H9 (cell line): Measurements from ENCODE around the gene SH3RF3. TPM values are rescaled to one million over a fixed set of nuclear protein-coding genes. Genes with fewer than 3 reads are reported as not detected.

Source experiments
- DNase-seq: peaks from one replicate; pipeline ENCODE4 v3.0.0-alpha.2; 2017
- H2AFZ ChIP-seq: one replicate; pipeline ENCODE4 v1.6.1; 2013; ENCODE audit warnings: mild to moderate bottlenecking, low read length, control low read depth, moderate library complexity
- H2AK5ac ChIP-seq: 2 replicates; pipeline ENCODE4 v1.6.1; 2013; ENCODE audit warnings: low read length, control low read depth, mixed read lengths; ENCODE audit not compliant: insufficient read length
- H2BK120ac ChIP-seq: one replicate; pipeline ENCODE4 v1.6.1; 2013; ENCODE audit warnings: low read depth, mild to moderate bottlenecking, low read length, control low read depth, inconsistent platforms; ENCODE audit not compliant: poor library complexity, severe bottlenecking
- H2BK12ac ChIP-seq: 2 replicates; pipeline ENCODE4 v1.6.1; 2013; ENCODE audit warnings: low read length, control low read depth, mixed read lengths, low read depth; ENCODE audit not compliant: insufficient read length
- H2BK15ac ChIP-seq: 2 replicates; pipeline ENCODE4 v1.6.1; 2013; ENCODE audit warnings: low read depth, low read length, control low read depth
- H2BK20ac ChIP-seq: one replicate; pipeline ENCODE4 v1.6.1; 2013; ENCODE audit warnings: low read depth, mild to moderate bottlenecking, low read length, control low read depth, inconsistent platforms; ENCODE audit not compliant: poor library complexity, severe bottlenecking
- H2BK5ac ChIP-seq: 2 replicates; pipeline ENCODE4 v1.6.1; 2013; ENCODE audit warnings: low read length, control low read depth, mixed read lengths; ENCODE audit not compliant: insufficient read length
- H3K14ac ChIP-seq: 2 replicates; pipeline ENCODE4 v1.6.1; 2013; ENCODE audit warnings: low read length, control low read depth; ENCODE audit not compliant: insufficient read depth
- H3K18ac ChIP-seq: 2 replicates; pipeline ENCODE4 v1.6.1; 2013; ENCODE audit warnings: low read depth, mild to moderate bottlenecking, mixed read lengths, low read length, control low read depth; ENCODE audit not compliant: insufficient read length
- H3K23ac ChIP-seq: 2 replicates; pipeline ENCODE4 v1.6.1; 2013; ENCODE audit warnings: low read length, control low read depth, mixed read lengths, low read depth; ENCODE audit not compliant: insufficient read length
- H3K23me2 ChIP-seq: 2 replicates; pipeline ENCODE4 v1.6.1; 2013; ENCODE audit warnings: low read depth, mild to moderate bottlenecking, mixed read lengths, low read length, control low read depth; ENCODE audit not compliant: insufficient read length, poor library complexity, severe bottlenecking
- H3K27ac ChIP-seq: 2 replicates; pipeline ENCODE4 v1.5.1; 2013; ENCODE audit warnings: low read length, control low read depth, mixed read lengths, low read depth; ENCODE audit not compliant: insufficient read length
- H3K27me3 ChIP-seq: 2 replicates; pipeline ENCODE4 v1.6.1; 2013; ENCODE audit warnings: low read length, control low read depth, inconsistent platforms; ENCODE audit not compliant: insufficient read depth
- H3K4ac ChIP-seq: 2 replicates; pipeline ENCODE4 v1.6.1; 2013; ENCODE audit warnings: low read depth, mild to moderate bottlenecking, control low read depth, inconsistent platforms, low read length, moderate library complexity
- H3K4me1 ChIP-seq: 2 replicates; pipeline ENCODE4 v1.6.1; 2013; ENCODE audit warnings: low read length, control low read depth, inconsistent platforms; ENCODE audit not compliant: insufficient read depth
- H3K4me2 ChIP-seq: 2 replicates; pipeline ENCODE4 v1.6.1; 2013; ENCODE audit warnings: low read length, control low read depth, mixed read lengths; ENCODE audit not compliant: insufficient read length, insufficient read depth
- H3K56ac ChIP-seq: 2 replicates; pipeline ENCODE4 v1.6.1; 2013; ENCODE audit warnings: low read depth, mild to moderate bottlenecking, mixed read lengths, low read length, control low read depth; ENCODE audit not compliant: insufficient read length
- H3K79me1 ChIP-seq: 2 replicates; pipeline ENCODE4 v1.6.1; 2013; ENCODE audit warnings: low read depth, mild to moderate bottlenecking, moderate library complexity, low read length, control low read depth, inconsistent platforms; ENCODE audit not compliant: insufficient read depth, poor library complexity, severe bottlenecking
- H3K79me2 ChIP-seq: 2 replicates; pipeline ENCODE4 v1.6.1; 2013; ENCODE audit warnings: low read length, control low read depth, inconsistent platforms; ENCODE audit not compliant: insufficient read depth
- H3K9ac ChIP-seq: 2 replicates; pipeline ENCODE4 v1.6.1; 2013; ENCODE audit warnings: low read length, control low read depth, mixed read lengths; ENCODE audit not compliant: insufficient read length; ENCODE audit errors: extremely low read depth
- H3K9me3 ChIP-seq: one replicate; pipeline ENCODE4 v1.6.1; 2013; ENCODE audit warnings: low read depth, low read length, inconsistent platforms; ENCODE audit not compliant: control insufficient read depth
- H3T11ph ChIP-seq: one replicate; pipeline ENCODE4 v1.6.1; 2013; ENCODE audit warnings: mild to moderate bottlenecking, low read length, control low read depth, inconsistent platforms
- H4K20me1 ChIP-seq: one replicate; pipeline ENCODE4 v1.6.1; 2013; ENCODE audit not compliant: control insufficient read depth, insufficient read length, insufficient read depth
- H4K5ac ChIP-seq: 2 replicates; pipeline ENCODE4 v1.6.1; 2013; ENCODE audit warnings: low read depth, mild to moderate bottlenecking, mixed read lengths, low read length, control low read depth; ENCODE audit not compliant: insufficient read length
- H4K8ac ChIP-seq: replicated peaks from 2 replicates; pipeline ENCODE4 v1.6.1; 2013; ENCODE audit warnings: low read length, control low read depth, mixed read lengths, low read depth; ENCODE audit not compliant: insufficient read length
- H4K91ac ChIP-seq: 2 replicates; pipeline ENCODE4 v1.6.1; 2013; ENCODE audit warnings: low read depth, mild to moderate bottlenecking, moderate library complexity, mixed read lengths, low read length, control low read depth; ENCODE audit not compliant: insufficient read length
- H3K27ac Mint-ChIP-seq, 3 experiments: 2 replicates in 2 of 3; 3 replicates in 1 of 3; pipeline ENCODE4 v1.8.0; 2020 to 2021; ENCODE audit warnings: mixed read lengths in 3 of 3, mild to moderate bottlenecking in 1 of 3, moderate library complexity in 1 of 3
- H3K27me3 Mint-ChIP-seq: 2 replicates; pipeline ENCODE4 v1.8.0; 2021; ENCODE audit warnings: low read depth, mild to moderate bottlenecking, moderate library complexity, mixed read lengths
- H3K36me3 Mint-ChIP-seq, 3 experiments: 2 replicates in 2 of 3; 3 replicates in 1 of 3; pipeline ENCODE4 v1.8.0; 2020 to 2021; ENCODE audit warnings: low read depth in 3 of 3, mixed read lengths in 3 of 3; ENCODE audit not compliant: insufficient read depth in 1 of 3
- H3K4me1 Mint-ChIP-seq, 2 experiments: 2 replicates each; pipeline ENCODE4 v1.8.0; 2020; ENCODE audit warnings: mixed read lengths in 2 of 2
- H3K4me3 Mint-ChIP-seq, 2 experiments: 2 replicates in 1 of 2; 3 replicates in 1 of 2; pipeline ENCODE4 v1.8.0; 2020 to 2021; ENCODE audit warnings: mild to moderate bottlenecking in 2 of 2, mixed read lengths in 2 of 2, moderate library complexity in 1 of 2
- H3K9me3 Mint-ChIP-seq, 2 experiments: 2 replicates in 1 of 2; 3 replicates in 1 of 2; pipeline ENCODE4 v1.8.0; 2020; ENCODE audit warnings: mild to moderate bottlenecking in 2 of 2, mixed read lengths in 2 of 2, moderate library complexity in 1 of 2
- CTCF ChIP-seq: fragments of 200-600 bp; sonication (generic); conservative IDR thresholded peaks from 3 replicates; pipeline ENCODE4 v1.8.0; 2021; ENCODE audit warnings: antibody characterized with exemption, mild to moderate bottlenecking
- total RNA-seq: library from RNA; stranded (reverse); gene quantifications from 2 replicates; pipeline ENCODE4 v1.2.1, GENCODE V29; 2021

SH3RF3 gene
- total RNA-seq, 1 experiment from 2014 or later: 0.46 TPM

DNA sequence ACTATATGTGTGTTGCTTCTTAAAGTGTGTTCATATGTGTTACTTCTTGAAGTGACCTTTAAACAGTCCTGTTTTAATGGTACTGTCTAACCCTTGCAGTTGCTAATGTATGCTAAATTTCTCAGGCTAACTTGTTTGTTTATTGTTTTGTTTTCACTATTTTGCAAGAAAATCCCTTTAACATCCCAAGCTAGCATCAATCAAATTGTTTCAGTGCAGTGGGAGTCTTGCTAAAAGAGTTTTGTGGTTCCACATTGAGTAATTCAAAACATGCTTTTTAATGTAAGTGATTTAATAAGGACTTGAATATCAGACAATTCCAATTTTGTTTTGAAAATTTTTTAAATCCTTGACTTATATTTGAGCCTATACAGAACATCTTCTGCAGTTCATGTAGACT, 3.6 kb downstream of the SH3RF3 start:
- Histone ChIP-seq H2AK5ac (no peak overlapping the region), H3K79me2 (no peaks in the 10 kb centered on the region), H2BK12ac (no peak overlapping the region), H3K23ac (no peak overlapping the region), H2BK5ac (no peak overlapping the region), H3T11ph (no peak overlapping the region), H3K27me3 (peaks cover 25% of the 10 kb centered on the region; the same call in 1 of the 2 replicates), H3K79me1 (no peaks in the 10 kb centered on the region), H3K9me3 (no peaks in the 10 kb centered on the region), H3K14ac (no peak overlapping the region), H3K4ac (no peak overlapping the region), H2BK15ac (no peak overlapping the region), H3K27ac (no peak overlapping the region), H4K20me1 (peaks cover 3% of the 10 kb centered on the region), H3K23me2 (peaks cover 9% of the 10 kb centered on the region), H2BK20ac (no peak overlapping the region), H3K56ac (no peak overlapping the region), H4K91ac (no peak overlapping the region), H2AFZ (no peak overlapping the region), H4K5ac (no peak overlapping the region), H3K9ac (no peak overlapping the region), H3K4me2 (no peak overlapping the region), H3K18ac (no peak overlapping the region), H3K4me1 (no peaks in the 10 kb centered on the region), H2BK120ac (no peak overlapping the region), H4K8ac (no peak overlapping the region)
- H3K4me3 Mint-ChIP-seq: no peak overlapping the region
- no peak for TF ChIP-seq CTCF
- H3K36me3 Mint-ChIP-seq: no peaks in the 10 kb centered on the region; a peak in 1 of 7 replicates
- H3K27me3 Mint-ChIP-seq: peaks cover 66% of the 10 kb centered on the region
- H3K4me1 Mint-ChIP-seq: peaks cover 20 to 24% of the 10 kb centered on the region in 2 experiments
- DNase-seq: no peak
- peaks cover 3% of the 10 kb centered on the region in 2 experiments; a peak in 2 of 5 replicates for H3K9me3 Mint-ChIP-seq
- H3K27ac Mint-ChIP-seq: no peak overlapping the region
